ENCODE data around the gene PRR33.

Gene PRR33

GRCh38 chr11:1927026-1927847 is 35.5 kb upstream of the PRR33 start:
- Histone ChIP-seq H3K27me3 (ENCODE audit: control insufficient read depth, insufficient read depth, low read length) (no peaks in the 10 kb centered on the region), H3K36me3 (ENCODE audit: control insufficient read depth, insufficient read depth, low read length) (no peaks in the 10 kb centered on the region), H3K4me3 (ENCODE audit: low read depth, low read length) (no peak overlapping the region), H3K4me1 (ENCODE audit: control insufficient read depth, insufficient read depth, low read length) (peaks cover 5% of the 10 kb centered on the region; the same call in 1 of the 2 replicates), H3K27ac (ENCODE audit: low read depth, low read length) (no peak overlapping the region), H3K9ac (ENCODE audit: low read length) (no peak overlapping the region), H3K9me3 (ENCODE audit: control insufficient read depth, insufficient read depth, low read depth, low read length) (no peaks in the 10 kb centered on the region)

GRCh38 chr11:1926156-1927025 is 34.7 kb upstream of the PRR33 start:
- no peaks in the 10 kb centered on the region; the same call in 1 of the 2 replicates for H3K27me3 ChIP-seq (ENCODE audit: control insufficient read depth, insufficient read depth, low read length)
- H3K36me3 ChIP-seq (ENCODE audit: control insufficient read depth, insufficient read depth, low read length) = no peaks in the 10 kb centered on the region
- H3K9ac ChIP-seq (ENCODE audit: low read length) = no peak overlapping the region
- no peak overlapping the region for H3K4me3 ChIP-seq (ENCODE audit: low read depth, low read length)
- no peak overlapping the region for H3K27ac ChIP-seq (ENCODE audit: low read depth, low read length)
- no peaks in the 10 kb centered on the region for H3K9me3 ChIP-seq (ENCODE audit: control insufficient read depth, insufficient read depth, low read depth, low read length)
- H3K4me1 ChIP-seq (ENCODE audit: control insufficient read depth, insufficient read depth, low read length) = peaks cover 5% of the 10 kb centered on the region; the same call in 1 of the 2 replicates

- no peaks in the 10 kb centered on the region for H3K9me3 ChIP-seq (ENCODE audit: control insufficient read depth, insufficient read depth, low read depth, low read length)
- no peak overlapping the region for H3K4me3 ChIP-seq (ENCODE audit: low read depth, low read length)
- H3K36me3 ChIP-seq (ENCODE audit: control insufficient read depth, insufficient read depth, low read length) = no peaks in the 10 kb centered on the region
- H3K27ac ChIP-seq (ENCODE audit: low read depth, low read length) = no peak overlapping the region
- H3K9ac ChIP-seq (ENCODE audit: low read length) = no peak overlapping the region
- peaks cover 5% of the 10 kb centered on the region; the same call in 1 of the 2 replicates for H3K4me1 ChIP-seq (ENCODE audit: control insufficient read depth, insufficient read depth, low read length)
- no peaks in the 10 kb centered on the region; the same call in 1 of the 2 replicates for H3K27me3 ChIP-seq (ENCODE audit: control insufficient read depth, insufficient read depth, low read length)
These were observed 33.9 kb upstream of the PRR33 start for GRCh38 chr11:1925373-1926155.

- no peak overlapping the region for H3K27ac ChIP-seq (ENCODE audit: low read depth, low read length)
These were observed 33.1 kb upstream of the PRR33 start for GRCh38 chr11:1924646-1925372.

GRCh38 chr11:1924181-1924580 is 32.5 kb upstream of the PRR33 start:
- no peaks in the 10 kb centered on the region for H3K36me3 ChIP-seq (ENCODE audit: control insufficient read depth, insufficient read depth, low read length)
- no peaks in the 10 kb centered on the region for H3K9me3 ChIP-seq (ENCODE audit: control insufficient read depth, insufficient read depth, low read depth, low read length)
- no peak overlapping the region for H3K27ac ChIP-seq (ENCODE audit: low read depth, low read length)
- no peak overlapping the region for H3K9ac ChIP-seq (ENCODE audit: low read length)
- no peak overlapping the region for H3K4me3 ChIP-seq (ENCODE audit: low read depth, low read length)
- peaks cover 5% of the 10 kb centered on the region; the same call in 1 of the 2 replicates for H3K4me1 ChIP-seq (ENCODE audit: control insufficient read depth, insufficient read depth, low read length)
- H3K27me3 ChIP-seq (ENCODE audit: control insufficient read depth, insufficient read depth, low read length) = no peaks in the 10 kb centered on the region; the same call in 1 of the 2 replicates

More at GRCh38 chr11:1924646-1925372, 33.1 kb upstream of the PRR33 start:
- H3K4me3 ChIP-seq (ENCODE audit: low read depth, low read length) = no peak overlapping the region
- no peaks in the 10 kb centered on the region for H3K9me3 ChIP-seq (ENCODE audit: control insufficient read depth, insufficient read depth, low read depth, low read length)
- no peaks in the 10 kb centered on the region for H3K36me3 ChIP-seq (ENCODE audit: control insufficient read depth, insufficient read depth, low read length)
- no peak overlapping the region for H3K9ac ChIP-seq (ENCODE audit: low read length)
- no peaks in the 10 kb centered on the region; the same call in 1 of the 2 replicates for H3K27me3 ChIP-seq (ENCODE audit: control insufficient read depth, insufficient read depth, low read length)
- H3K4me1 ChIP-seq (ENCODE audit: control insufficient read depth, insufficient read depth, low read length) = peaks cover 5% of the 10 kb centered on the region; the same call in 1 of the 2 replicates

GRCh38 chr11:1923201-1923956 is 31.7 kb upstream of the PRR33 start:
- Histone ChIP-seq H3K36me3 (ENCODE audit: control insufficient read depth, insufficient read depth, low read length) (no peaks in the 10 kb centered on the region), H3K27ac (ENCODE audit: low read depth, low read length) (no peak overlapping the region), H3K9ac (ENCODE audit: low read length) (no peak overlapping the region), H3K4me1 (ENCODE audit: control insufficient read depth, insufficient read depth, low read length) (peaks cover 5% of the 10 kb centered on the region; the same call in 1 of the 2 replicates), H3K4me3 (ENCODE audit: low read depth, low read length) (no peak overlapping the region), H3K9me3 (ENCODE audit: control insufficient read depth, insufficient read depth, low read depth, low read length) (no peaks in the 10 kb centered on the region), H3K27me3 (ENCODE audit: control insufficient read depth, insufficient read depth, low read length) (no peaks in the 10 kb centered on the region; the same call in 1 of the 2 replicates)

GRCh38 chr11:1922481-1923081 is 30.9 kb upstream of the PRR33 start:
- Histone ChIP-seq H3K27ac (ENCODE audit: low read depth, low read length) (no peak overlapping the region), H3K9ac (ENCODE audit: low read length) (no peak overlapping the region), H3K27me3 (ENCODE audit: control insufficient read depth, insufficient read depth, low read length) (no peaks in the 10 kb centered on the region; the same call in 1 of the 2 replicates), H3K9me3 (ENCODE audit: control insufficient read depth, insufficient read depth, low read depth, low read length) (no peaks in the 10 kb centered on the region), H3K4me1 (ENCODE audit: control insufficient read depth, insufficient read depth, low read length) (peaks cover 5% of the 10 kb centered on the region; the same call in 1 of the 2 replicates), H3K4me3 (ENCODE audit: low read depth, low read length) (no peak overlapping the region), H3K36me3 (ENCODE audit: control insufficient read depth, insufficient read depth, low read length) (no peaks in the 10 kb centered on the region)

- no peaks in the 10 kb centered on the region for H3K9me3 ChIP-seq (ENCODE audit: control insufficient read depth, insufficient read depth, low read depth, low read length)
- no peak overlapping the region for H3K27ac ChIP-seq (ENCODE audit: low read depth, low read length)
- H3K9ac ChIP-seq (ENCODE audit: low read length) = no peak overlapping the region
- H3K4me3 ChIP-seq (ENCODE audit: low read depth, low read length) = no peak overlapping the region
- no peaks in the 10 kb centered on the region for H3K36me3 ChIP-seq (ENCODE audit: control insufficient read depth, insufficient read depth, low read length)
- H3K4me1 ChIP-seq (ENCODE audit: control insufficient read depth, insufficient read depth, low read length) = no peaks in the 10 kb centered on the region
- no peaks in the 10 kb centered on the region; the same call in 1 of the 2 replicates for H3K27me3 ChIP-seq (ENCODE audit: control insufficient read depth, insufficient read depth, low read length)
These were observed 30.0 kb upstream of the PRR33 start for GRCh38 chr11:1921574-1922141.

- Histone ChIP-seq H3K27ac (ENCODE audit: low read depth, low read length) (no peak overlapping the region), H3K9me3 (ENCODE audit: control insufficient read depth, insufficient read depth, low read depth, low read length) (no peaks in the 10 kb centered on the region), H3K36me3 (ENCODE audit: control insufficient read depth, insufficient read depth, low read length) (no peaks in the 10 kb centered on the region), H3K4me1 (ENCODE audit: control insufficient read depth, insufficient read depth, low read length) (no peaks in the 10 kb centered on the region), H3K27me3 (ENCODE audit: control insufficient read depth, insufficient read depth, low read length) (no peaks in the 10 kb centered on the region; the same call in 1 of the 2 replicates), H3K9ac (ENCODE audit: low read length) (no peak overlapping the region), H3K4me3 (ENCODE audit: low read depth, low read length) (no peak overlapping the region)
These were observed 29.3 kb upstream of the PRR33 start for GRCh38 chr11:1920909-1921573.

Measured in HUES6 (cell line).